WTC11 (cell line): ENCODE data around the gene RBFOX1. TPM values are rescaled to one million over a fixed set of nuclear protein-coding genes. Genes with fewer than 3 reads are reported as not detected.

Experiments used
- ATAC-seq: fragments of 200-7000 bp; cut with Tn5 transposase; 2 replicates; pipeline ENCODE4 v1.10.0; 2021; ENCODE audit warnings: mild to moderate bottlenecking, moderate library complexity
- CTCF ChIA-PET: fragments of 300-600 bp; sonication (Branson Sonifier 250); formaldehyde crosslinking; loops from one replicate; lab custom pipeline; 2021; ENCODE audit warnings: antibody characterized with exemption; lab: Charles Lee
- POLR2A ChIA-PET: fragments of 350-600 bp; sonication (Branson Sonifier 250); formaldehyde crosslinking; loops from one replicate; lab custom pipeline; 2021; ENCODE audit warnings: antibody characterized with exemption; lab: Charles Lee
- DNase-seq: peaks from one replicate; pipeline ENCODE4 v3.0.0; 2021; ENCODE audit warnings: low spot score
- H3K27ac Mint-ChIP-seq: 2 replicates; pipeline ENCODE4 v1.8.0; 2021; ENCODE audit warnings: mixed read lengths
- H3K27me3 Mint-ChIP-seq: 2 replicates; pipeline ENCODE4 v1.8.0; 2021; ENCODE audit warnings: low read depth, mild to moderate bottlenecking, moderate library complexity, mixed read lengths
- H3K36me3 Mint-ChIP-seq: 2 replicates; pipeline ENCODE4 v1.8.0; 2021; ENCODE audit warnings: mixed read lengths
- H3K4me1 Mint-ChIP-seq: 2 replicates; pipeline ENCODE4 v1.8.0; 2022; ENCODE audit warnings: mixed read lengths
- H3K4me3 Mint-ChIP-seq: 2 replicates; pipeline ENCODE4 v1.8.0; 2021; ENCODE audit warnings: mild to moderate bottlenecking, moderate library complexity, mixed read lengths
- H3K9me3 Mint-ChIP-seq: 2 replicates; pipeline ENCODE4 v1.8.0; 2021; ENCODE audit warnings: mixed read lengths
- AFF4 ChIP-seq: sonication (generic); formaldehyde crosslinking; IDR thresholded peaks from 2 replicates; pipeline ENCODE4 v1.8.1; 2023; ENCODE audit warnings: mild to moderate bottlenecking, missing genetic modification reagents, borderline replicate concordance
- CREB1 ChIP-seq: sonication (generic); formaldehyde crosslinking; IDR thresholded peaks from 2 replicates; pipeline ENCODE4 v1.8.0; 2023; ENCODE audit warnings: mild to moderate bottlenecking, missing genetic modification reagents
- FOXP1 ChIP-seq: sonication (generic); formaldehyde crosslinking; IDR thresholded peaks from 2 replicates; pipeline ENCODE4 v1.8.0; 2022; ENCODE audit warnings: missing genetic modification reagents, mild to moderate bottlenecking, moderate library complexity, borderline replicate concordance
- GABPB1 ChIP-seq: sonication (generic); formaldehyde crosslinking; IDR thresholded peaks from 2 replicates; pipeline ENCODE4 v1.8.1; 2023; ENCODE audit warnings: mild to moderate bottlenecking, missing genetic modification reagents
- GTF2I ChIP-seq: fragments of 250-450 bp; sonication (Bioruptor Pico); conservative IDR thresholded peaks from 2 replicates; pipeline ENCODE4 v1.4.0; 2021; ENCODE audit warnings: mild to moderate bottlenecking
- IRF2 ChIP-seq: sonication (generic); formaldehyde crosslinking; IDR thresholded peaks from 2 replicates; pipeline ENCODE4 v1.8.0; 2022; ENCODE audit warnings: low read depth, missing genetic modification reagents, borderline replicate concordance
- MAX ChIP-seq: sonication (generic); formaldehyde crosslinking; IDR thresholded peaks from 2 replicates; pipeline ENCODE4 v1.8.0; 2022; ENCODE audit warnings: mild to moderate bottlenecking, missing genetic modification reagents
- MYBL2 ChIP-seq: sonication (generic); formaldehyde crosslinking; IDR thresholded peaks from 2 replicates; pipeline ENCODE4 v1.8.1; 2023; ENCODE audit warnings: mild to moderate bottlenecking, moderate library complexity, missing genetic modification reagents
- NFATC4 ChIP-seq: fragments of 250-450 bp; sonication (Bioruptor Pico); IDR thresholded peaks from 2 replicates; pipeline ENCODE4 v1.9.0; 2021; ENCODE audit warnings: mild to moderate bottlenecking
- NR1H2 ChIP-seq: sonication (generic); formaldehyde crosslinking; IDR thresholded peaks from 2 replicates; pipeline ENCODE4 v1.9.0; 2021; ENCODE audit warnings: mild to moderate bottlenecking, moderate library complexity, missing genetic modification reagents
- RELA ChIP-seq: sonication (generic); formaldehyde crosslinking; IDR thresholded peaks from 2 replicates; pipeline ENCODE4 v1.8.1; 2022; ENCODE audit warnings: missing genetic modification reagents, mild to moderate bottlenecking, borderline replicate concordance
- SOX15 ChIP-seq: fragments of 250-450 bp; sonication (Bioruptor Pico); IDR thresholded peaks from 2 replicates; pipeline ENCODE4 v1.9.0; 2021; ENCODE audit warnings: mild to moderate bottlenecking
- TP53 ChIP-seq: sonication (generic); formaldehyde crosslinking; IDR thresholded peaks from 2 replicates; pipeline ENCODE4 v1.8.1; 2023; ENCODE audit warnings: mild to moderate bottlenecking, missing genetic modification reagents
- ZNF317 ChIP-seq: sonication (generic); formaldehyde crosslinking; IDR thresholded peaks from 2 replicates; pipeline ENCODE4 v1.8.1; 2023; ENCODE audit warnings: low read depth, mild to moderate bottlenecking, moderate library complexity, missing genetic modification reagents, borderline replicate concordance
- ZNF423 ChIP-seq: fragments of 250-450 bp; sonication (Bioruptor Pico); IDR thresholded peaks from 2 replicates; pipeline ENCODE4 v2.1.2; 2022; ENCODE audit warnings: mild to moderate bottlenecking, moderate library complexity
- ZNF512 ChIP-seq: sonication (generic); formaldehyde crosslinking; IDR thresholded peaks from 2 replicates; pipeline ENCODE4 v1.8.1; 2022; ENCODE audit warnings: missing genetic modification reagents, borderline replicate concordance
- ZNF671 ChIP-seq: fragments of 250-450 bp; sonication (Bioruptor Pico); IDR thresholded peaks from 2 replicates; pipeline ENCODE4 v1.8.0; 2021; ENCODE audit warnings: mild to moderate bottlenecking
- total RNA-seq: library from RNA; stranded (reverse); gene quantifications from 3 replicates; pipeline ENCODE4 v1.2.3, GENCODE V29; 2021
- TF ChIP-seq, protein P1 (sequence below): sonication (generic); formaldehyde crosslinking; IDR thresholded peaks from 2 replicates; pipeline ENCODE4 v1.8.1; 2023; ENCODE audit warnings: mild to moderate bottlenecking, missing genetic modification reagents, moderate library complexity
- TF ChIP-seq, protein P2 (sequence below): sonication (generic); formaldehyde crosslinking; IDR thresholded peaks from 2 replicates; pipeline ENCODE4 v1.8.0; 2023; ENCODE audit warnings: missing genetic modification reagents
- TF ChIP-seq, protein P3 (sequence below): fragments of 250-450 bp; sonication (Bioruptor Pico); conservative IDR thresholded peaks from 2 replicates; pipeline ENCODE4 v1.9.0; 2021; ENCODE audit warnings: mild to moderate bottlenecking

RBFOX1 gene
- total RNA-seq, 1 experiment from 2014 or later, result 1.1 TPM

DNA sequence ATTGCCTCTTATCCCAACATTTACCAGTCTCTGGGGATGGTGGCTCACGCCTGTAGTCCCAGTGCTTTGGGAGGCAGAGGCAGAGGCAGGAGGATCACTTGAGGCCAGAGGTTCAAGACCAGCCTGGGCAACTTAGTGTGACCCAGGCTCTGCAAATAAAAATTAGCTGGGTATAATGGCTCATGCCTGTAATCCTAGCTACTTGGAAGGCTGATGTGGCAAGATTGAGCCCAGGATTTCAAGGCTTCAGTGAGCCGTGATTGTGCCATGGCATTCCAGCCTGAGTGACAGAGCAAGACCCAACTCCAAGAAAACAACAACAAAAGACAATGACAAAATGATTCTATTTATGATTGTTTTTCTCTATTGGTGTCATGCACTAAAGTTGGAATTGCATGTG lies 244.9 kb downstream of the RBFOX1 start (continued):
- TF ChIP-seq ZNF512 (CRISPR knock-in tag) (no peak), FOXP1 (no peak), NR1H2 (CRISPR knock-in tag) (no peak), AFF4 (no peak), RELA (CRISPR knock-in tag) (no peak), GTF2I (CRISPR knock-in tag) (no peak), ZNF671 (CRISPR knock-in tag) (no peak), MAX (CRISPR knock-in tag) (no peak), IRF2 (CRISPR knock-in tag) (no peak)
- TF ChIP-seq, protein P1, sequence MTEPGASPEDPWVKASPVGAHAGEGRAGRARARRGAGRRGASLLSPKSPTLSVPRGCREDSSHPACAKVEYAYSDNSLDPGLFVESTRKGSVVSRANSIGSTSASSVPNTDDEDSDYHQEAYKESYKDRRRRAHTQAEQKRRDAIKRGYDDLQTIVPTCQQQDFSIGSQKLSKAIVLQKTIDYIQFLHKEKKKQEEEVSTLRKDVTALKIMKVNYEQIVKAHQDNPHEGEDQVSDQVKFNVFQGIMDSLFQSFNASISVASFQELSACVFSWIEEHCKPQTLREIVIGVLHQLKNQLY (CRISPR knock-in tag), result no peak
- TF ChIP-seq, protein P2, sequence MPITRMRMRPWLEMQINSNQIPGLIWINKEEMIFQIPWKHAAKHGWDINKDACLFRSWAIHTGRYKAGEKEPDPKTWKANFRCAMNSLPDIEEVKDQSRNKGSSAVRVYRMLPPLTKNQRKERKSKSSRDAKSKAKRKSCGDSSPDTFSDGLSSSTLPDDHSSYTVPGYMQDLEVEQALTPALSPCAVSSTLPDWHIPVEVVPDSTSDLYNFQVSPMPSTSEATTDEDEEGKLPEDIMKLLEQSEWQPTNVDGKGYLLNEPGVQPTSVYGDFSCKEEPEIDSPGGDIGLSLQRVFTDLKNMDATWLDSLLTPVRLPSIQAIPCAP, result no peak

GRCh38 chr16:7579454-7579853 lies 246.8 kb downstream of the RBFOX1 start:
- DNase-seq, result no peak
- POLR2A ChIA-PET, result no interaction called here
- H3K27me3 Mint-ChIP-seq, result no peaks in the 10 kb centered on the region; the same call in 1 of the 2 replicates
- peaks cover 9% of the 10 kb centered on the region; the same call in 1 of the 2 replicates for H3K4me1 Mint-ChIP-seq
- CTCF ChIA-PET, result no interaction called here
- H3K4me3 Mint-ChIP-seq, result no peak overlapping the region
- H3K27ac Mint-ChIP-seq, result no peak overlapping the region
- H3K9me3 Mint-ChIP-seq, result peaks cover 44% of the 10 kb centered on the region
- TF ChIP-seq TP53 (CRISPR knock-in tag), result no peak
- TF ChIP-seq SOX15 (CRISPR knock-in tag), result no peak
- TF ChIP-seq MYBL2, result no peak
- TF ChIP-seq ZNF317 (CRISPR knock-in tag), result no peak
- TF ChIP-seq NFATC4 (CRISPR knock-in tag), result no peak
- no peak for TF ChIP-seq GABPB1 (CRISPR knock-in tag)
- TF ChIP-seq ZNF423 (CRISPR knock-in tag), result no peak
- TF ChIP-seq, protein P3, sequence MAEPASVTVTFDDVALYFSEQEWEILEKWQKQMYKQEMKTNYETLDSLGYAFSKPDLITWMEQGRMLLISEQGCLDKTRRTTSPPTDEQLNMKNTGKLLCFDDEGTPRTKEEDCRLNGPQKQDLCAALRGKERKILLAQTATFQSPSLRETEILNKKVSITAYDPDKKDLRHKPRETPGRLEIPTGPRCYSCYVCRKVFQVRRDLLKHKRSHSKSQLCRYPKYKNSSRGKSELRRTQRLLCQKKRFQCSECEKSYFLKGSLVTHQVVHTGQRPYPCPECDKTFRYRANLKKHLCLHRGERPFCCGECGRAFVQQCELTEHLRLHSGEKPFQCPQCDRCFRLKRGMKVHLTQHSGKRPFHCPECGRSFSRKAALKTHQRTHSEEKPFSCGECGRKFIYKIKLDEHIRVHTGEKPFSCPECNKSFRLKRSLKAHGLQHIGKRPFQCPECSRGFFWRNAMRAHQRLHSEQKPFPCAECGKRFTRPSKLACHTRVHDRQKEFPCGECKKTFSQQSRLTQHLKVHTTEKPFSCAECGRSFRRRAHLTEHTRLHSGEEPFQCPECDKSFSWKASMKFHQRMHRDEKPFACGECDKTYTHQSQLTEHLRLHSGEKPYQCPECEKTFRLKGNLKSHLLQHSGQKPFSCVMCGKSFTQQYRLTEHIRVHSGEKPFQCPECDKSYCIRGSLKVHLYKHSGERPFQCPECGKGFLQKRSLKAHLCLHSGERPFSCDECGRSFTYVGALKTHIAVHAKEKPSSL (CRISPR knock-in tag), result no peak
- no peak for TF ChIP-seq CREB1 (CRISPR knock-in tag)
- ATAC-seq, result no peak
- peaks cover 21% of the 10 kb centered on the region for H3K36me3 Mint-ChIP-seq
